ENCODE measurements around the gene MYRF. TPM values are rescaled to one million over a fixed set of nuclear protein-coding genes. Genes with fewer than 3 reads are reported as not detected.
A peak's percentile ranks its signal among the peaks of the same experiment; 100 is the strongest.

MYRF gene
- total RNA-seq, 1 experiment from 2014 or later, result 5.1 TPM

DNA sequence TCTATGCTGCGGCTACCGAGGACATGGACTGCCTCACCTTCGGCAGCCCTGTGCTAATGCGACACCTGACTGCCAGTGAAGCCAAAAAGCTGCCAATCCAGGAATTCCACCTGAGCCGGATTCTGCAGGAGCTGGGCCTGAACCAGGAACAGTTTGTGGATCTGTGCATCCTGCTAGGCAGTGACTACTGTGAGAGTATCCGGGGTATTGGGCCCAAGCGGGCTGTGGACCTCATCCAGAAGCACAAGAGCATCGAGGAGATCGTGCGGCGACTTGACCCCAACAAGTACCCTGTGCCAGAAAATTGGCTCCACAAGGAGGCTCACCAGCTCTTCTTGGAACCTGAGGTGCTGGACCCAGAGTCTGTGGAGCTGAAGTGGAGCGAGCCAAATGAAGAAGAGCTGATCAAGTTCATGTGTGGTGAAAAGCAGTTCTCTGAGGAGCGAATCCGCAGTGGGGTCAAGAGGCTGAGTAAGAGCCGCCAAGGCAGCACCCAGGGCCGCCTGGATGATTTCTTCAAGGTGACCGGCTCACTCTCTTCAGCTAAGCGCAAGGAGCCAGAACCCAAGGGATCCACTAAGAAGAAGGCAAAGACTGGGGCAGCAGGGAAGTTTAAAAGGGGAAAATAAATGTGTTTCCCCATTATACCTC, 43.6 kb downstream of the MYRF start:
- Histone ChIP-seq H3K9me3 (ENCODE audit: low read length) (no peaks in the 10 kb centered on the region), H2AFZ (ENCODE audit: low read length) (no peak overlapping the region), H3K27ac (ENCODE audit: low read length) (no peak overlapping the region), H3K36me3 (ENCODE audit: low read depth, low read length) (peaks cover 40% of the 10 kb centered on the region; the same call in 1 of the 2 replicates), H3K27me3 (ENCODE audit: low read length) (no peaks in the 10 kb centered on the region), H3K4me1 (ENCODE audit: insufficient read depth, low read length) (peaks cover 24% of the 10 kb centered on the region), H3K4me3 (ENCODE audit: low read length) (no peak overlapping the region), H3K4me2 (ENCODE audit: low read length) (no peak overlapping the region), H4K20me1 (ENCODE audit: low read length) (peaks cover 12% of the 10 kb centered on the region; the same call in 1 of the 2 replicates), H3K79me2 (ENCODE audit: low read length) (peaks cover 86% of the 10 kb centered on the region), H3K9me2 (replicated peaks; ENCODE audit: low read length) (no peaks in the 10 kb centered on the region), H3F3A (ENCODE audit: low read length, unreplicated experiment) (no peaks in the 10 kb centered on the region), H3K9ac (ENCODE audit: low read length) (no peak overlapping the region)
- DNase-seq (no peak), ATAC-seq (no peak)
- intact Hi-C loops (cut with micrococcal nuclease), result loop anchor here (2.0 to 5.0 kb wide), 3 partner anchors 95 to 581 kb away; partner anchors contain the start of gene FADS3
- POLR2A ChIA-PET (ENCODE audit: unreplicated experiment), result interaction anchor here (0.6 to 0.7 kb wide), 2 partner anchors 19 to 1972 kb away, joined by 3 read pairs; partner anchors contain the start of gene ZFTA
- no TSS peak for BruUV-seq (replicated peaks)
- CTCF ChIA-PET, result interaction anchor here (1.7 kb wide), 1 partner anchor 312 kb away, joined by 21 read pairs; no protein-coding TSS in a partner anchor
- TF ChIP-seq EZH2phosphoT487 (IDR thresholded peaks at IDR 0.05; ENCODE audit: borderline replicate concordance, low read length) (no peak), EZH2 (IDR thresholded peaks at IDR 0.05; ENCODE audit: low read length, unreplicated experiment) (no peak)
- TF ChIP-seq, protein P1, sequence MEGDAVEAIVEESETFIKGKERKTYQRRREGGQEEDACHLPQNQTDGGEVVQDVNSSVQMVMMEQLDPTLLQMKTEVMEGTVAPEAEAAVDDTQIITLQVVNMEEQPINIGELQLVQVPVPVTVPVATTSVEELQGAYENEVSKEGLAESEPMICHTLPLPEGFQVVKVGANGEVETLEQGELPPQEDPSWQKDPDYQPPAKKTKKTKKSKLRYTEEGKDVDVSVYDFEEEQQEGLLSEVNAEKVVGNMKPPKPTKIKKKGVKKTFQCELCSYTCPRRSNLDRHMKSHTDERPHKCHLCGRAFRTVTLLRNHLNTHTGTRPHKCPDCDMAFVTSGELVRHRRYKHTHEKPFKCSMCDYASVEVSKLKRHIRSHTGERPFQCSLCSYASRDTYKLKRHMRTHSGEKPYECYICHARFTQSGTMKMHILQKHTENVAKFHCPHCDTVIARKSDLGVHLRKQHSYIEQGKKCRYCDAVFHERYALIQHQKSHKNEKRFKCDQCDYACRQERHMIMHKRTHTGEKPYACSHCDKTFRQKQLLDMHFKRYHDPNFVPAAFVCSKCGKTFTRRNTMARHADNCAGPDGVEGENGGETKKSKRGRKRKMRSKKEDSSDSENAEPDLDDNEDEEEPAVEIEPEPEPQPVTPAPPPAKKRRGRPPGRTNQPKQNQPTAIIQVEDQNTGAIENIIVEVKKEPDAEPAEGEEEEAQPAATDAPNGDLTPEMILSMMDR (conservative IDR thresholded peaks at IDR 0.05; ENCODE audit: low read depth, low read length), result no peak

DNA sequence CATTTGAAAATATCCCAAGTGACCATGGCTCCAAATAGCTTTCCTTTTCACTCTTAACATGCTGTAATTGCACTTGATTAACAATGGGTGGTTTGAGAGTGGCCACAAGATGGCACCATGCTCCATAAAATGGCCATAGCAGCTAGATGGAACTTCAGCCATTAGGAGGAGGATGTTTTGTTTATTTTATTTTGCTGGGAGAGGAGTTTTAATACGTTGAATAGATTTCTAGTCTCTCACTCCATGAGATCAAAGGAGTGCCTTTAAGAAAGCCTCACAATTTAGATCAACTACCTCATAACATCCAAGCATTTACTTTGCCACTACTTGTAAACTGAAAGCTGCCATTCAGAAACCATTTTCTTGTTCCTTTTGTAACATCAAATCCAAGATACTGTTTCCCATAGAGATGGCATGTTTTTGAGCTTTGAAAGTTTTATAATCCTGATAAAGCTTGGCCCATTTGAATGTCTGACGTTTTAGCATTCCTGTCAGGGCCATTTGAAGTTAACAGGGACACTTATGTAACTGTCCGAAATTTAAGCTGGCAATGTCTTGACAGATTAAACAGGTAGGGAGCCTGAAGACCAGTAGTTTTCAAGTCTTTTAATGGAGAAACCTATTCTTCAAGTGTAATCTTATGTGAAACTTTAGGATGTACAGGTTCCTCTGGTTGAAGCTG, 45.0 kb downstream of the MYRF start:
- Histone ChIP-seq H3K9me2 (replicated peaks; ENCODE audit: low read length) (no peaks in the 10 kb centered on the region), H3K4me3 (ENCODE audit: low read length) (no peak overlapping the region), H4K20me1 (ENCODE audit: low read length) (peaks cover 12% of the 10 kb centered on the region; the same call in 1 of the 2 replicates), H3K27ac (ENCODE audit: low read length) (no peak overlapping the region), H3K4me2 (ENCODE audit: low read length) (no peak overlapping the region), H3K4me1 (ENCODE audit: insufficient read depth, low read length) (peaks cover 17% of the 10 kb centered on the region), H3F3A (ENCODE audit: low read length, unreplicated experiment) (no peaks in the 10 kb centered on the region), H3K36me3 (ENCODE audit: low read depth, low read length) (peaks cover 45% of the 10 kb centered on the region; the same call in 1 of the 2 replicates), H3K9me3 (ENCODE audit: low read length) (no peaks in the 10 kb centered on the region), H2AFZ (ENCODE audit: low read length) (no peak overlapping the region), H3K9ac (ENCODE audit: low read length) (no peak overlapping the region), H3K27me3 (ENCODE audit: low read length) (no peaks in the 10 kb centered on the region), H3K79me2 (ENCODE audit: low read length) (peaks cover 76% of the 10 kb centered on the region)
- POLR2A ChIA-PET (ENCODE audit: unreplicated experiment), result interaction anchor here (0.5 to 1.8 kb wide), 3 partner anchors 10 to 391 kb away, joined by 4 to 17 read pairs (median 4); no protein-coding TSS in a partner anchor
- CTCF ChIA-PET, result interaction anchor here (0.5 to 1.9 kb wide), 14 partner anchors 18 to 475 kb away, joined by 3 to 21 read pairs (median 4); partner anchors contain the start of gene FADS1
- peak; percentile 25 for ATAC-seq
- intact Hi-C loops (cut with micrococcal nuclease), result loop anchor here (1.0 to 5.0 kb wide), 8 partner anchors 18 to 580 kb away; partner anchors contain the start of gene FADS3
- TF ChIP-seq EZH2phosphoT487 (IDR thresholded peaks at IDR 0.05; ENCODE audit: borderline replicate concordance, low read length), result no peak
- no peak for TF ChIP-seq EZH2 (IDR thresholded peaks at IDR 0.05; ENCODE audit: low read length, unreplicated experiment)
- TF ChIP-seq, protein P1 (conservative IDR thresholded peaks at IDR 0.05; ENCODE audit: low read depth, low read length), result peak; percentile 98
- no TSS peak for BruUV-seq (replicated peaks)
- DNase-seq, result peak; percentile 88

Data from PC-3 (cell line).